IMR-90 (cell line): ENCODE data around the gene IFT25.

ENCODE experiments used
- BHLHE40 ChIP-seq: fragments of 150-350 bp; IDR thresholded peaks from 2 replicates; pipeline ENCODE4 v1.6.1; 2016; ENCODE audit warnings: mild to moderate bottlenecking, low read depth, low read length
- CEBPB ChIP-seq: IDR thresholded peaks from 2 replicates; pipeline ENCODE4 v1.6.1; 2012; ENCODE audit warnings: low read depth, low read length, improper control_type of control experiment
- CTCF ChIP-seq: conservative IDR thresholded peaks from 2 replicates; pipeline ENCODE4 v1.5.1; 2012; ENCODE audit warnings: mild to moderate bottlenecking, low read depth, low read length, improper control_type of control experiment
- ELK1 ChIP-seq: fragments of 150-350 bp; IDR thresholded peaks from 2 replicates; pipeline ENCODE4 v1.6.1; 2016; ENCODE audit warnings: low read depth, mild to moderate bottlenecking, low read length, moderate library complexity, borderline replicate concordance
- MAFK ChIP-seq: IDR thresholded peaks from 2 replicates; pipeline ENCODE4 v1.6.1; 2012; ENCODE audit warnings: low read depth, low read length, improper control_type of control experiment
- MAZ ChIP-seq: IDR thresholded peaks from 2 replicates; pipeline ENCODE4 v1.6.1; 2012; ENCODE audit warnings: low read depth, mild to moderate bottlenecking, low read length, improper control_type of control experiment, moderate library complexity, borderline replicate concordance
- MXI1 ChIP-seq: IDR thresholded peaks from 2 replicates; pipeline ENCODE4 v1.6.1; 2012; ENCODE audit warnings: low read depth, mild to moderate bottlenecking, low read length, moderate library complexity, borderline replicate concordance
- POLR2A ChIP-seq: IDR thresholded peaks from 2 replicates; pipeline ENCODE4 v1.6.1; 2012; ENCODE audit warnings: mild to moderate bottlenecking, low read depth, low read length
- RAD21 ChIP-seq: IDR thresholded peaks from 2 replicates; pipeline ENCODE4 v1.6.1; 2012; ENCODE audit warnings: low read length, improper control_type of control experiment
- RCOR1 ChIP-seq: IDR thresholded peaks from 2 replicates; pipeline ENCODE4 v1.6.1; 2012; ENCODE audit warnings: mild to moderate bottlenecking, low read length, improper control_type of control experiment; ENCODE audit not compliant: insufficient replicate concordance
- SMC3 ChIP-seq: fragments of 150-350 bp; IDR thresholded peaks from 2 replicates; pipeline ENCODE4 v1.6.1; 2016; ENCODE audit warnings: low read depth, mild to moderate bottlenecking, antibody characterized with exemption, low read length, moderate library complexity
- USF2 ChIP-seq: fragments of 150-350 bp; IDR thresholded peaks from 2 replicates; pipeline ENCODE4 v1.6.1; 2017; ENCODE audit warnings: mild to moderate bottlenecking, antibody characterized with exemption, low read length, low read depth

GRCh38 chr1:53902235-53903138 is 43.0 kb downstream of the IFT25 start:
- no peak for TF ChIP-seq POLR2A
- no peak for TF ChIP-seq MXI1
- no peak for TF ChIP-seq SMC3
- TF ChIP-seq CTCF, result no peak
- TF ChIP-seq BHLHE40, result no peak
- TF ChIP-seq RAD21, result no peak
- no peak for TF ChIP-seq RCOR1
- TF ChIP-seq MAFK, result no peak
- no peak for TF ChIP-seq MAZ
- no peak for TF ChIP-seq USF2
- no peak for TF ChIP-seq CEBPB
- TF ChIP-seq ELK1, result no peak
